WTC11 (cell line): ENCODE results near the gene TAS2R42. TPM values are rescaled to one million over a fixed set of nuclear protein-coding genes. Genes with fewer than 3 reads are reported as not detected.

Experiments
- ATAC-seq: fragments of 200-7000 bp; cut with Tn5 transposase; 2 replicates; pipeline ENCODE4 v1.10.0; 2021; ENCODE audit warnings: mild to moderate bottlenecking, moderate library complexity
- CTCF ChIA-PET: fragments of 300-600 bp; sonication (Branson Sonifier 250); formaldehyde crosslinking; loops from one replicate; lab custom pipeline; 2021; ENCODE audit warnings: antibody characterized with exemption; lab: Charles Lee
- POLR2A ChIA-PET: fragments of 350-600 bp; sonication (Branson Sonifier 250); formaldehyde crosslinking; loops from one replicate; lab custom pipeline; 2021; ENCODE audit warnings: antibody characterized with exemption; lab: Charles Lee
- DNase-seq: peaks from one replicate; pipeline ENCODE4 v3.0.0; 2021; ENCODE audit warnings: low spot score
- H3K27ac Mint-ChIP-seq: 2 replicates; pipeline ENCODE4 v1.8.0; 2021; ENCODE audit warnings: mixed read lengths
- H3K27me3 Mint-ChIP-seq: 2 replicates; pipeline ENCODE4 v1.8.0; 2021; ENCODE audit warnings: low read depth, mild to moderate bottlenecking, moderate library complexity, mixed read lengths
- H3K36me3 Mint-ChIP-seq: 2 replicates; pipeline ENCODE4 v1.8.0; 2021; ENCODE audit warnings: mixed read lengths
- H3K4me1 Mint-ChIP-seq: 2 replicates; pipeline ENCODE4 v1.8.0; 2022; ENCODE audit warnings: mixed read lengths
- H3K4me3 Mint-ChIP-seq: 2 replicates; pipeline ENCODE4 v1.8.0; 2021; ENCODE audit warnings: mild to moderate bottlenecking, moderate library complexity, mixed read lengths
- H3K9me3 Mint-ChIP-seq: 2 replicates; pipeline ENCODE4 v1.8.0; 2021; ENCODE audit warnings: mixed read lengths
- ATF3 ChIP-seq: sonication (generic); formaldehyde crosslinking; conservative IDR thresholded peaks from 2 replicates; pipeline ENCODE4 v1.8.1; 2022; ENCODE audit warnings: mild to moderate bottlenecking, missing genetic modification reagents
- ETV6 ChIP-seq: sonication (generic); formaldehyde crosslinking; IDR thresholded peaks from 2 replicates; pipeline ENCODE4 v1.8.1; 2022; ENCODE audit warnings: mild to moderate bottlenecking, missing genetic modification reagents
- FOXJ3 ChIP-seq: sonication (generic); formaldehyde crosslinking; IDR thresholded peaks from 2 replicates; pipeline ENCODE4 v1.9.0; 2021; ENCODE audit warnings: missing genetic modification reagents, mild to moderate bottlenecking, borderline replicate concordance
- GABPB1 ChIP-seq: sonication (generic); formaldehyde crosslinking; IDR thresholded peaks from 2 replicates; pipeline ENCODE4 v1.8.1; 2023; ENCODE audit warnings: mild to moderate bottlenecking, missing genetic modification reagents
- KAT7 ChIP-seq: sonication (generic); formaldehyde crosslinking; IDR thresholded peaks from 2 replicates; pipeline ENCODE4 v1.8.1; 2023; ENCODE audit warnings: missing genetic modification reagents, mild to moderate bottlenecking, borderline replicate concordance
- MAX ChIP-seq: sonication (generic); formaldehyde crosslinking; IDR thresholded peaks from 2 replicates; pipeline ENCODE4 v1.8.0; 2022; ENCODE audit warnings: mild to moderate bottlenecking, missing genetic modification reagents
- NR1H2 ChIP-seq: sonication (generic); formaldehyde crosslinking; IDR thresholded peaks from 2 replicates; pipeline ENCODE4 v1.9.0; 2021; ENCODE audit warnings: mild to moderate bottlenecking, moderate library complexity, missing genetic modification reagents
- NR2C2 ChIP-seq: sonication (generic); formaldehyde crosslinking; IDR thresholded peaks from 2 replicates; pipeline ENCODE4 v1.8.0; 2022; ENCODE audit warnings: mild to moderate bottlenecking, missing genetic modification reagents
- SP1 ChIP-seq: sonication (generic); formaldehyde crosslinking; conservative IDR thresholded peaks from 2 replicates; pipeline ENCODE4 v1.8.1; 2022; ENCODE audit warnings: missing genetic modification reagents
- ZNF219 ChIP-seq: sonication (generic); formaldehyde crosslinking; IDR thresholded peaks from 2 replicates; pipeline ENCODE4 v1.8.0; 2023; ENCODE audit warnings: missing genetic modification reagents, mild to moderate bottlenecking, borderline replicate concordance
- ZNF425 ChIP-seq: fragments of 250-450 bp; sonication (Bioruptor Pico); conservative IDR thresholded peaks from 2 replicates; pipeline ENCODE4 v1.9.0; 2021; ENCODE audit warnings: mild to moderate bottlenecking
- ZNF532 ChIP-seq: fragments of 250-450 bp; sonication (Bioruptor Pico); IDR thresholded peaks from 2 replicates; pipeline ENCODE4 v1.9.0; 2021; ENCODE audit warnings: mild to moderate bottlenecking, borderline replicate concordance
- total RNA-seq: library from RNA; stranded (reverse); gene quantifications from 3 replicates; pipeline ENCODE4 v1.2.3, GENCODE V29; 2021
- TF ChIP-seq, protein P1 (sequence below): sonication (generic); formaldehyde crosslinking; IDR thresholded peaks from 2 replicates; pipeline ENCODE4 v1.8.0; 2022; ENCODE audit warnings: missing genetic modification reagents
- TF ChIP-seq, protein P2 (sequence below): sonication (generic); formaldehyde crosslinking; IDR thresholded peaks from 2 replicates; pipeline ENCODE4 v1.8.1; 2023; ENCODE audit warnings: mild to moderate bottlenecking, moderate library complexity, missing genetic modification reagents
- TF ChIP-seq, protein P3 (sequence below): fragments of 250-450 bp; sonication (Bioruptor Pico); IDR thresholded peaks from 2 replicates; pipeline ENCODE4 v1.8.0; 2021; ENCODE audit warnings: mild to moderate bottlenecking

TAS2R42 gene
- total RNA-seq, 1 experiment from 2014 or later = not detected

GRCh38 chr12:11202811-11203210 lies 16.1 kb upstream of the TAS2R42 start:
- no peak overlapping the region for H3K27ac Mint-ChIP-seq
- no peak overlapping the region for H3K4me3 Mint-ChIP-seq
- H3K36me3 Mint-ChIP-seq = peaks cover 9% of the 10 kb centered on the region
- DNase-seq = no peak
- no peak for ATAC-seq
- no peaks in the 10 kb centered on the region; the same call in 1 of the 2 replicates for H3K27me3 Mint-ChIP-seq
- TF ChIP-seq, protein P1, sequence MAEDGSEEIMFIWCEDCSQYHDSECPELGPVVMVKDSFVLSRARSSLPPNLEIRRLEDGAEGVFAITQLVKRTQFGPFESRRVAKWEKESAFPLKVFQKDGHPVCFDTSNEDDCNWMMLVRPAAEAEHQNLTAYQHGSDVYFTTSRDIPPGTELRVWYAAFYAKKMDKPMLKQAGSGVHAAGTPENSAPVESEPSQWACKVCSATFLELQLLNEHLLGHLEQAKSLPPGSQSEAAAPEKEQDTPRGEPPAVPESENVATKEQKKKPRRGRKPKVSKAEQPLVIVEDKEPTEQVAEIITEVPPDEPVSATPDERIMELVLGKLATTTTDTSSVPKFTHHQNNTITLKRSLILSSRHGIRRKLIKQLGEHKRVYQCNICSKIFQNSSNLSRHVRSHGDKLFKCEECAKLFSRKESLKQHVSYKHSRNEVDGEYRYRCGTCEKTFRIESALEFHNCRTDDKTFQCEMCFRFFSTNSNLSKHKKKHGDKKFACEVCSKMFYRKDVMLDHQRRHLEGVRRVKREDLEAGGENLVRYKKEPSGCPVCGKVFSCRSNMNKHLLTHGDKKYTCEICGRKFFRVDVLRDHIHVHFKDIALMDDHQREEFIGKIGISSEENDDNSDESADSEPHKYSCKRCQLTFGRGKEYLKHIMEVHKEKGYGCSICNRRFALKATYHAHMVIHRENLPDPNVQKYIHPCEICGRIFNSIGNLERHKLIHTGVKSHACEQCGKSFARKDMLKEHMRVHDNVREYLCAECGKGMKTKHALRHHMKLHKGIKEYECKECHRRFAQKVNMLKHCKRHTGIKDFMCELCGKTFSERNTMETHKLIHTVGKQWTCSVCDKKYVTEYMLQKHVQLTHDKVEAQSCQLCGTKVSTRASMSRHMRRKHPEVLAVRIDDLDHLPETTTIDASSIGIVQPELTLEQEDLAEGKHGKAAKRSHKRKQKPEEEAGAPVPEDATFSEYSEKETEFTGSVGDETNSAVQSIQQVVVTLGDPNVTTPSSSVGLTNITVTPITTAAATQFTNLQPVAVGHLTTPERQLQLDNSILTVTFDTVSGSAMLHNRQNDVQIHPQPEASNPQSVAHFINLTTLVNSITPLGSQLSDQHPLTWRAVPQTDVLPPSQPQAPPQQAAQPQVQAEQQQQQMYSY (CRISPR knock-in tag) = no peak
- TF ChIP-seq, protein P2, sequence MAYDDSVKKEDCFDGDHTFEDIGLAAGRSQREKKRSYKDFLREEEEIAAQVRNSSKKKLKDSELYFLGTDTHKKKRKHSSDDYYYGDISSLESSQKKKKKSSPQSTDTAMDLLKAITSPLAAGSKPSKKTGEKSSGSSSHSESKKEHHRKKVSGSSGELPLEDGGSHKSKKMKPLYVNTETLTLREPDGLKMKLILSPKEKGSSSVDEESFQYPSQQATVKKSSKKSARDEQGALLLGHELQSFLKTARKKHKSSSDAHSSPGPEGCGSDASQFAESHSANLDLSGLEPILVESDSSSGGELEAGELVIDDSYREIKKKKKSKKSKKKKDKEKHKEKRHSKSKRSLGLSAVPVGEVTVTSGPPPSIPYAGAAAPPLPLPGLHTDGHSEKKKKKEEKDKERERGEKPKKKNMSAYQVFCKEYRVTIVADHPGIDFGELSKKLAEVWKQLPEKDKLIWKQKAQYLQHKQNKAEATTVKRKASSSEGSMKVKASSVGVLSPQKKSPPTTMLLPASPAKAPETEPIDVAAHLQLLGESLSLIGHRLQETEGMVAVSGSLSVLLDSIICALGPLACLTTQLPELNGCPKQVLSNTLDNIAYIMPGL = no peak
- TF ChIP-seq ZNF425 (CRISPR knock-in tag) = no peak
- no peak for TF ChIP-seq ZNF219 (CRISPR knock-in tag)
- no peak for TF ChIP-seq ATF3
- TF ChIP-seq, protein P3, sequence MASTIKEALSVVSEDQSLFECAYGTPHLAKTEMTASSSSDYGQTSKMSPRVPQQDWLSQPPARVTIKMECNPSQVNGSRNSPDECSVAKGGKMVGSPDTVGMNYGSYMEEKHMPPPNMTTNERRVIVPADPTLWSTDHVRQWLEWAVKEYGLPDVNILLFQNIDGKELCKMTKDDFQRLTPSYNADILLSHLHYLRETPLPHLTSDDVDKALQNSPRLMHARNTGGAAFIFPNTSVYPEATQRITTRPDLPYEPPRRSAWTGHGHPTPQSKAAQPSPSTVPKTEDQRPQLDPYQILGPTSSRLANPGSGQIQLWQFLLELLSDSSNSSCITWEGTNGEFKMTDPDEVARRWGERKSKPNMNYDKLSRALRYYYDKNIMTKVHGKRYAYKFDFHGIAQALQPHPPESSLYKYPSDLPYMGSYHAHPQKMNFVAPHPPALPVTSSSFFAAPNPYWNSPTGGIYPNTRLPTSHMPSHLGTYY = no peak
- TF ChIP-seq, all 79 proteins: peak for 0
- H3K9me3 Mint-ChIP-seq = peaks cover 14% of the 10 kb centered on the region
- ChIA-PET POLR2A (no interaction called here), CTCF (interaction anchor here (1.0 kb wide), 1 partner anchor 304 kb away, joined by 3 read pairs; no protein-coding TSS in a partner anchor)
- H3K4me1 Mint-ChIP-seq = peaks cover 8% of the 10 kb centered on the region

GRCh38 chr12:11183011-11183410 lies 3.7 kb downstream of the TAS2R42 start:
- Mint-ChIP-seq H3K36me3 (no peaks in the 10 kb centered on the region), H3K9me3 (no peaks in the 10 kb centered on the region), H3K27me3 (no peaks in the 10 kb centered on the region), H3K27ac (no peak overlapping the region), H3K4me1 (no peaks in the 10 kb centered on the region), H3K4me3 (no peak overlapping the region)
- ChIA-PET CTCF (no interaction called here), POLR2A (no interaction called here)
- ATAC-seq (no peak), DNase-seq (no peak)
- TF ChIP-seq ETV6 (CRISPR knock-in tag) (no peak), KAT7 (no peak), MAX (CRISPR knock-in tag) (no peak), ZNF219 (CRISPR knock-in tag) (no peak), NR1H2 (CRISPR knock-in tag) (no peak), ZNF532 (CRISPR knock-in tag) (no peak), NR2C2 (no peak), GABPB1 (CRISPR knock-in tag) (no peak), FOXJ3 (CRISPR knock-in tag) (no peak), SP1 (CRISPR knock-in tag) (no peak)
- TF ChIP-seq, protein P1 (CRISPR knock-in tag) = no peak
